ENCODE data around the gene IL17RE.

GRCh38 chr3:9867106-9867505 lies 35.5 kb upstream of the IL17RE start:
- TF ChIP-seq CTCF (IDR thresholded peaks at IDR 0.05) (no peak), POLR2A (IDR thresholded peaks at IDR 0.05) (no peak)
